Large intestine (tissue), 3 donors: Measurements from ENCODE around the gene RABIF. TPM values are rescaled to one million over a fixed set of nuclear protein-coding genes. Genes with fewer than 3 reads are reported as not detected.
"Not testable (repeated sequence)": the region's sequence is repeated elsewhere in the genome, so short reads cannot be mapped to it uniquely, and the experiment has no call there.

ENCODE experiments used
- DNase-seq, 2 donors: peaks; one replicate each; pipeline versions ENCODE4 v3.0.0 to v3.0.0-alpha.2; 2013
- H3K27ac ChIP-seq: one replicate; pipeline ENCODE4 v1.5.1; 2013; ENCODE audit warnings: low read length
- H3K27me3 ChIP-seq: 2 replicates; pipeline ENCODE4 v1.6.1; 2013; ENCODE audit warnings: low read length; ENCODE audit not compliant: control insufficient read depth, insufficient read depth
- H3K36me3 ChIP-seq: 2 replicates; pipeline ENCODE4 v1.6.1; 2013; ENCODE audit warnings: low read length; ENCODE audit not compliant: control insufficient read depth, insufficient read depth
- H3K4me1 ChIP-seq: one replicate; pipeline ENCODE4 v1.6.1; 2013; ENCODE audit warnings: low read length; ENCODE audit not compliant: control insufficient read depth, insufficient read depth
- H3K4me3 ChIP-seq: one replicate; pipeline ENCODE4 v1.5.1; 2013; ENCODE audit warnings: low read length
- H3K9me3 ChIP-seq: one replicate; pipeline ENCODE4 v1.6.1; 2013; ENCODE audit warnings: mild to moderate bottlenecking, low read depth, low read length, moderate library complexity; ENCODE audit not compliant: control insufficient read depth
- WGBS: methylation state at CpG from one replicate; pipeline ENCODE4 v1.1.5; 2013; ENCODE audit warnings: low lambda C conversion rate; ENCODE audit not compliant: insufficient coverage; 5-methylcytosine and 5-hydroxymethylcytosine counted together
- polyA plus RNA-seq: library from polyadenylated mRNA; unstranded; fragments of 120-200 nt; gene quantifications from one replicate; pipeline ENCODE4 v1.2.1, GENCODE V29; 2013

The RABIF gene
- polyA plus RNA-seq, 1 donor = 11.1 TPM

DNA sequence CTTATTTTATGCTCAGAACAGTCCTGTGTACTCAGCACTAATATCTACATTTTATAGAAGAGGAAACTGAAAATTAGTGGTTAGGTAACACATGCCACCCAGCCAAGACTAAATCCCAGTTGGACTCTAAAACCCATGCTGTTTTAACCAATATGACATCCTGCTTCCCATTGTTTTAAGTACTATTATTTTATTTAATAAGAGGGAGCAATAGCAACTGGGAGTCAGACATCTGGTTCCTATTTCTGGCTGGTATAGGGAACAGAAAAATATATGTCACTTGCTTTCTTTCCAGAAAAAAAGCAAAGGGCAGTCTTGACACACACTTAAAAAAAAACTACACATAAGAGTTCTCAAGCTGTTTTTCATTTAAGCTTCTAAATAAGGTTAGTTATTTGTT is 26.2 kb upstream of the RABIF start:
- DNase-seq = no peak
- Histone ChIP-seq H3K36me3 (peaks cover 69% of the 10 kb centered on the region), H3K9me3 (no peaks in the 10 kb centered on the region), H3K4me3 (no peak overlapping the region), H3K27me3 (no peaks in the 10 kb centered on the region), H3K27ac (no peak overlapping the region), H3K4me1 (no peaks in the 10 kb centered on the region)

DNA sequence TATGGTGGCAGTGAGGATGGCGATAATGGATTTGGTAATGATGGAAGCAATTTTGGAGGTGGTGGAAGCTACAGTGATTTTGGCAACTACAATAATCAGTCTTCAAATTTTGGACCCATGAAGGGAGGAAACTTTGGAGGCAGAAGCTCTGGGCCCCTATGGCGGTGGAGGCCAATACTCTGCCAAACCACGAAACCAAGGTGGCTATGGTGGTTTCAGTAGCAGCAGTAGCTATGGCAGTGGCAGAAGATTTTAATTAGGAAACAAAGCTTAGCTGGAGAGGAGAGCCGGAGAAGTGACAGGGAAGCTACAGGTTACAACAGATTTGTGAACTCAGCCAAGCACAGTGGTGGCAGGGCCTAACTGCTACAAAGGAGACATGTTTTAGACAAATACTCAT is 23.5 kb upstream of the RABIF start:
- H3K27me3 ChIP-seq, H3K9me3 ChIP-seq, DNase-seq, H3K27ac ChIP-seq, H3K4me1 ChIP-seq, H3K4me3 ChIP-seq: not testable (repeated sequence)
- peaks cover 72% of the 10 kb centered on the region for H3K36me3 ChIP-seq
- no CpG with 5 or more reads among the region's 4 CpGs for WGBS

DNA sequence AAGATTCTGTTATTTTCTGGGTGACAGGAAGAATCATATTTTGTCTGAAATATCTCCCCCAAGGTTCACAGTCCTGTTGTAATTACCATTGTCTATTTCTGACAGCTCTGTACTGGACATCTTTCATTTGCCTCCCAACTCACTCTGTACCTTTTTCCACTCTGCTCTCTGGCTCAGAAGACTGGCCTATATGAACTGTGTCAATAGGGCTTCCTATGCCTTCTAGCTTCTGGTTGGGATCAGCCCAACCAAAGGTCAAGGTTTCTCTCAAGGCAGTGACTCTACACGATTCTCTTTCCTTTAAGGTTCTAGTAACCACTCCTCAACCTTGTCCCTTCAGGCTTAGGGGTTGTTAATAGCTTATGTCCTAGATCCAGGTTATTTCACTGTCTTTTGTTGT is 20.5 kb upstream of the RABIF start:
- H3K27me3 ChIP-seq = no peaks in the 10 kb centered on the region
- 86% methylated on average over 1 of the region's 1 CpG for WGBS
- DNase-seq = no peak
- no peaks in the 10 kb centered on the region for H3K9me3 ChIP-seq
- no peak overlapping the region for H3K27ac ChIP-seq
- no peaks in the 10 kb centered on the region for H3K4me1 ChIP-seq
- peaks cover 64% of the 10 kb centered on the region for H3K36me3 ChIP-seq
- no peak overlapping the region for H3K4me3 ChIP-seq

DNA sequence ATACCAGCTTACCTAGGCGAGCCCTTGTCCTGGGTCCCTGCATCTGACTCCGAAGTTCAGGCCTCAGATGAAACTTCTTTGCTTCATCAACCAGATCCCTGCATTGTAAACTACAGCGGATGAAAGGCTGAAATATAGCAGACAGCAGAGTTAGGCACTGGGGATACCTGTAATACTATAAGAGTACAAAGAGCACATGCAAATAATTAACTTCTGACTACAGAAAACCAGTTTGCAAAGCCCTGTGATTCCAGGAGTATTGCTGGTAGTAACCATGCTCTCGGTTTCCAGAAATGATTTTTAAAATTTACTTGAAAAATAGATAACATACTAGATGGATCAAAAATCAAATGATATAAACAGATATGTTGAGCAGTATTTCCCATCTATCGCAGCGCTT is 20.0 kb upstream of the RABIF start:
- no peaks in the 10 kb centered on the region for H3K27me3 ChIP-seq
- no peak overlapping the region for H3K4me3 ChIP-seq
- H3K9me3 ChIP-seq = no peaks in the 10 kb centered on the region
- no peak for DNase-seq
- H3K27ac ChIP-seq = no peak overlapping the region
- WGBS = 100% methylated on average over 2 of the region's 6 CpGs
- no peaks in the 10 kb centered on the region for H3K4me1 ChIP-seq
- H3K36me3 ChIP-seq = peaks cover 64% of the 10 kb centered on the region

DNA sequence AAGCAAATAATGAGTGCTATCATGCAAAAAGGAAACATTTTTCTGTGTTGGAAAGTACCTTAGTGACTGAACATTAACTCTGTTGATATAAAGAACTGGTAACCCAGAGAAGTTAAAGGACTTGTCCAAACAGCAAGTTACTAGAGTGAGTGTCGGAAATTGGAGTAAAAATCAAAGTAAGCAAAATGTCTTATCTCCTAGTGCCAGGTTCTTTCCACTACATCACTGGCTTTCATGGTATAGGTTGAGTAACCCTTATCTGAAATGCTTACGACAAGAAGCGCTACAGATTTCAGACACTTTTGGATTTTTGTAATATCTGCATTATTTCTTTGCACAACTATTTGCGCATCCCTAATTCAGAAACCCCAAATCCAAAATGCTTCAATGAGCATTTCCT is 16.4 kb upstream of the RABIF start:
- Histone ChIP-seq H3K4me3 (no peak overlapping the region), H3K4me1 (no peaks in the 10 kb centered on the region), H3K36me3 (peaks cover 46% of the 10 kb centered on the region), H3K27ac (no peak overlapping the region), H3K9me3 (no peaks in the 10 kb centered on the region), H3K27me3 (no peaks in the 10 kb centered on the region)
- DNase-seq = no peak
- WGBS = 71% methylated on average over 1 of the region's 4 CpGs

DNA sequence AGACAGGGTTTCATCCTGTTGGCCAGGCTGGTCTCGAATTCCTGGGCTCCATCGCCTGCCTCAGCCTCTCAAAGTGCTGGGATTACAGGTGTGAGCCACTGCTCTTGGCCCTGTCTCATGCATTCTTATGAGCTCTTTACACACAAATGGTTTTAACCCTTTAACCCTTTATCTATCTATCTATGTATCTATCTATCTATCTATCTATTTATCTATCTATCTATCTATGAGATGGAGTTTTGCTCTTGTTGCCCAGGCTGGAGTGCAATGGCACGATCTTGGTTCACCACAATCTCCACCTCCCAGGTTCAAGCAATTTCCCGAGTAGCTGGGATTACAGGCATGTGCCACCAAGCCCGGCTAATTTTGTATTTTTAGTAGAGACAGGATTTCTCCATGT is 14.9 kb upstream of the RABIF start:
- DNase-seq, H3K9me3 ChIP-seq, H3K4me1 ChIP-seq, H3K4me3 ChIP-seq, H3K27me3 ChIP-seq, H3K27ac ChIP-seq: not testable (repeated sequence)
- no CpG with 5 or more reads among the region's 5 CpGs for WGBS
- H3K36me3 ChIP-seq = peaks cover 44% of the 10 kb centered on the region

DNA sequence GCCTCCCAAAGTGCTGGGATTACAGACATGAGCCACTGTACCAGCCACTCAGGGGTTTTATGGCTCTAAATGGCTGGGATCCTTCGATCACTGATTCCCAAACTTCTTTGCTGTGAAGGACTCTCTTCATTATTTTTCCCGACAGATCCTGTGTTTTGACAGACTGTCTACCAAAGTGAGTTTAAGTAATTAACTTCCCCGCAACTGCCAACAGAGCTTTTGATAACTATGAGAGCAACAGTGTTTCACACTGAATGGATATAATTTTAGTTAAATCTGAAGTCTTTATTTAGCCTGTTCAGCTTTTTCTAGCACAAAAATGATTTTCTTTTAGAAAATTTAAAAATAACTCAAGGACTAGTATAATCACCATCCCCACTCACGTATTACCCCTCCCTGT is 12.6 kb upstream of the RABIF start:
- H3K4me1 ChIP-seq = no peaks in the 10 kb centered on the region
- no peaks in the 10 kb centered on the region for H3K9me3 ChIP-seq
- H3K36me3 ChIP-seq = peaks cover 49% of the 10 kb centered on the region
- H3K4me3 ChIP-seq = no peak overlapping the region
- no peak for DNase-seq
- 100% methylated on average over 2 of the region's 4 CpGs for WGBS
- H3K27ac ChIP-seq = no peak overlapping the region
- H3K27me3 ChIP-seq = no peaks in the 10 kb centered on the region

DNA sequence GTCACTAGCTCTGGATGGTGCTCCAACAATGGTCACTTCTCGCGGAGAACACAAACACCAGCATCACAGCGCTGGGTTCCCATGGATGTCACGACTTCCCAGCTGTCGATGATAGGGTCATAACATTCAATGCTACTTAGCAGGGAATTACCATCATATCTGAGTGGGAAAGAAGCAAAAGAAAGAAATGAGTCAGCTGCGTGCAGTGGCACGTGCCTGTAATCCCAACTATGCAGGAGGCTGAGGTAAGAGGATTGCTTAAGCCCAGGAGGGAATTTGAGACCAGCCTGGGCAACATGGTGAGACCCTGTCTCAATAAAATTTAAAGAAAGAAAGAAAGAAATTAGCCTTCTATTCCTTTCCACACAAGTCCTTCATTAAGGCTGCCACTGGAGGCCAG is 3.6 kb upstream of the RABIF start:
- Histone ChIP-seq H3K4me3 (no peak overlapping the region), H3K4me1 (no peaks in the 10 kb centered on the region), H3K27ac (no peak overlapping the region), H3K36me3 (peaks cover 50% of the 10 kb centered on the region), H3K27me3 (no peaks in the 10 kb centered on the region), H3K9me3 (no peaks in the 10 kb centered on the region)
- no CpG with 5 or more reads among the region's 7 CpGs for WGBS
- DNase-seq = no peak

DNA sequence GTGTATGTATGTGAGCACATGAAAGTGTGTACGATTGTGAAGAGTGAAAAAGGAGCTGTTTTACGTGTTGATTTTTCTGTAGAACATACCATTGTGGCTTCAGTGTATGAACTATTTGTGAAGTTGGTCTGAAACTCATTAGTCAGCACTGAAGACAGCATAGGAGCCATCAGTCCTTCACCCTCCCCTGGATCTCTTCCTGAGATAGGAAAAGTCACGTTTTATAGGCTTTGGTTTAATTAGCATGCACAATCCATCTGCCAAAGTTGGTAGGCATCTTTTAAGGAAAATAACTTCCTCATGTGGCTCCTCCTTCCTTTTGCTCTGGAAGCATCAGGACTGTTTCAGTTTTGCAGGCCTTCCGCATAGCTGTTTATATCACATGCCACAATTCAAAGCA is 1.4 kb upstream of the RABIF start:
- Histone ChIP-seq H3K36me3 (peaks cover 32% of the 10 kb centered on the region), H3K9me3 (no peaks in the 10 kb centered on the region), H3K4me1 (no peaks in the 10 kb centered on the region), H3K27ac (no peak overlapping the region), H3K4me3 (no peak overlapping the region), H3K27me3 (no peaks in the 10 kb centered on the region)
- WGBS = 92% methylated on average over 2 of the region's 4 CpGs
- no peak for DNase-seq

DNA sequence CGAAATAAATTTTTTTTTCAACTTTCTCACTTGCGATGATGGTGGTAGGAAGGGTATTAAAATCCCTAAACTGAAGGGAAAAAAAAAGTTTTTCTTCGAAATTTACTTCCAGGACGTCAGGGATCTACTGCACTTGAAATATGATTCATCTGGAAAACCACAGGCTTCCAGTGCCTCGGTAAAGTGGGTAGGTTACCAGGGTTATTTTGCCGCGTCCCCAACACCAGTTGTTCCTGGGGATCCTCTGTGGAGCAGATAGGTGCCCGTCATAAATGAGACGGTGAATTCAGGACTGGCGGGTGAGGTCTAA is 773 bp downstream of the RABIF start:
- H3K4me1 ChIP-seq = no peaks in the 10 kb centered on the region
- no peaks in the 10 kb centered on the region for H3K9me3 ChIP-seq
- WGBS = 6% methylated on average over 2 of the region's 10 CpGs
- H3K36me3 ChIP-seq = peaks cover 17% of the 10 kb centered on the region
- H3K4me3 ChIP-seq = peak overlapping the region; percentile 83
- H3K27ac ChIP-seq = peak overlapping the region; percentile 95
- DNase-seq = no peak
- no peaks in the 10 kb centered on the region for H3K27me3 ChIP-seq

DNA sequence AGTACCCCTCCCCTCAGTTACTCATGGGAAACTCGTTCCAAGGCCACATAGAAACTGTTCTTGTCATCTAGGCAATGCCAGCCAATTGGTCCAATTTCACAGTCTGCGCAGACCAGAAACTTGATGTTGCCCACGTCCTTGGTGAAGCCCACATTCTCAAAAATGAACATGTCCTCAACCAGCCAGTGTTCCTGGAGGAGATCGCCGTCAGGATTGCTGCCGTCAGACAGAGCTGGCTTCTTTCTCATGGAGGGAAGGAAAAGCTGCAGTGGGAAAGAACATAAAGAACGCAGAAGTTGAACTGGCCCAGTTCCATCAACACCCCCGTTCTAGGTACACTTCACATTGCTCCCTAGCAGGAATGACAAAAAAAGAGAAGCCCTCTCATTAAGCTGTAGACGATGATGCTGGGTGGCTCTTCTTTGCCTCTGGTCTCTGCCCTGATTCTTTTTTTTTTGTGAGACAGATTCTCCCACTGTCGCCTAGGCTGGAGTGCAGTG is 7.9 kb downstream of the RABIF start:
- Histone ChIP-seq H3K4me1 (no peaks in the 10 kb centered on the region), H3K36me3 (peaks cover 28% of the 10 kb centered on the region), H3K9me3 (no peaks in the 10 kb centered on the region), H3K27me3 (no peaks in the 10 kb centered on the region), H3K4me3 (no peak overlapping the region), H3K27ac (no peak overlapping the region)
- DNase-seq = no peak
- WGBS = no CpG with 5 or more reads among the region's 10 CpGs
